Left ventricle myocardium superior (tissue), 1 donor: ENCODE data around the gene ECHS1. TPM values are rescaled to one million over a fixed set of nuclear protein-coding genes. Genes with fewer than 3 reads are reported as not detected.

Source experiments
- ATAC-seq: fragments of 200-7000 bp; cut with Tn5 transposase; one replicate; pipeline ENCODE4 v1.9.1; 2020; ENCODE audit warnings: mild to moderate bottlenecking, moderate library complexity
- DNase-seq: peaks from one replicate; pipeline ENCODE4 v3.0.0-alpha.2; 2020
- intact Hi-C: fragments of 100-400 bp; cut with micrococcal nuclease; formaldehyde crosslinking; loops from one replicate; pipeline ENCODE4 v1.11.0; 2022
- total RNA-seq: library from RNA; stranded (reverse); fragmentation: NEBNext Ultra II Directional; extraction: Animal tissue kit (Norgen Biotek cat#: 25700); gene quantifications from one replicate; pipeline ENCODE4 v1.2.1, GENCODE V29; 2021
- donor health status: DM: no; HTN: yes; CAD: no; lungs with severe emphysema.

Gene ECHS1
- total RNA-seq, 1 donor from 2014 or later, result 226 TPM

- DNase-seq, result no peak
- ATAC-seq, result no peak
- intact Hi-C loops, result no loop called here
Measured at GRCh38 chr10:133350283-133350949, 22.7 kb downstream of the ECHS1 start.

DNA sequence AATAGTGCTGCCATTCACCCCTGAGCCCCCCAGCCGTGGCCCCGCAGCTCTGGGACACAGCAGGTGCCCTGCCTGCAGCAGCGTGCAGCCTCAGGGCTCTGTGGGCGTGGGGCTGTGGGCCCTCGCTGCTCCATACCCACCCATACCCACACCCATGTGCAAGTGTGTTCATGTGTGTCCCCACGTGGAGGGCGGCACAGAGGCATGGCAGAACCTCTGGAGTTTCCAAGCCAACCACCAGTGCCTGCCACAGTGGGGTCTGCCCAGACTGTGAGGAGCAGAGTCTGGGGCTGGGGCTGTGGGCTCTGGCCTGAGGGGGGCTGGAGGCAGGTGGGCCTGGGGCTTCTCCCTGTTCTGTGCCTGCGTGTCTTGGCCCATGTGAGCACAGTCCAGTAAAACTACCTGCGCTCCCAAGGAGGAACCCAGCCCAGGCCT, 23.6 kb downstream of the ECHS1 start:
- intact Hi-C loops, result no loop called here
- ATAC-seq, result no peak

DNA sequence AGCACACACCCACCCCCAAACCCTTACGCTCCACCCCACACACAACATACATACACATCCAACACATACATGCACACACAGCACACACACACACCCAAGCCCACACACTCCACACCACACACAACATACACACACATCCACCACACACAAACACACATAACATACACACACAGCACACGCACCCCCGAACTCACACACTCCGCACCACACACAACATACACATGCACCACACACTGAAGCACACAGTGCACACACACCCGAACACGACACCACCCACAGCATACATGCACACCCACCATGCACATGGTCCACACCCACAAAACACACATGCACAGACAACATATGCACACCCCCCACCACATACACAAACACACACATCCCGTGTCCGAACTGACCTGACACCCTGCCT, 24.0 kb downstream of the ECHS1 start:
- intact Hi-C loops, result no loop called here
- DNase-seq (no peak), ATAC-seq (no peak)

More for the DNA sequence above, 23.6 kb downstream of the ECHS1 start:
- DNase-seq, result no peak

DNA sequence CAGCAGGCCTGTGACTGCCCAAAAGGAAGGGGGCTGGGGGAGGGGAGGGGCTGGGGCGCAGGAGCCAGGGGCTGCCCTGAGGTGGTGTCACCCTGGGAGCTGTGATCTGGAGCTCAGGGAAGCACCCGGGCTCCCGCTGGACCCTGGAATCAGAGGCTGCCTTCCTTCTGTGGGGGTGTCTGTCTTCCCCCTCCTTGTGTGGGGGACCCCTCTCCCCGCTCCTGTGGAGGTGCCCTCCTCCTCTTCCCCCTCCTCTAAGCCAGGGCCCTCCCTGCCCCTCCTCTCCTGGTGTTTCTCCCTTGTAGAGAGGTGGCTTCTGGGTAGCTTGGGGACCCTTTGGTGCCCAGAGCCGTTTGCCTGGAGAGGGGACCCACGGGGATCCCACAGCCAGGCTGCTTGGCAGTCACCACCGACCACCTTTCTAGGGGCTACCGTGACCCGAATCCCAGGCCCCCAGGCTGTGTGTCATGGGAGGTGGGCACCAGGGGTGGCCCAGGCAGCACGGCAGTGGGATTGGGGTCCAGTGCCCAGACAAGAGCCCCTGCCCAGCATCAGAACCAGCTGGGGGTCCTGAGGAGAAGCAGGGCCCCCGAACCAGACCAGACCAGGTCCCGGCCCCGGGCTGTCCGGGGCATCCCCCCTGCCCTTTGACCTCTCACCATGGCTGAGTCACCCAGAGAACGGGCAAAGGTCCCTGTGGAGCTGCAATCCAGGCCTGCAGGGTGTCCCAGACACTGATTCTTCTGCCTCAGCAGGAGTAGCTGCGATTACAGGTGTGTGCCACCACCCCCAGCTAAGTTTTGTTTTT, 25.2 kb downstream of the ECHS1 start:
- no peak for DNase-seq
- intact Hi-C loops, result no loop called here
- no peak for ATAC-seq

DNA sequence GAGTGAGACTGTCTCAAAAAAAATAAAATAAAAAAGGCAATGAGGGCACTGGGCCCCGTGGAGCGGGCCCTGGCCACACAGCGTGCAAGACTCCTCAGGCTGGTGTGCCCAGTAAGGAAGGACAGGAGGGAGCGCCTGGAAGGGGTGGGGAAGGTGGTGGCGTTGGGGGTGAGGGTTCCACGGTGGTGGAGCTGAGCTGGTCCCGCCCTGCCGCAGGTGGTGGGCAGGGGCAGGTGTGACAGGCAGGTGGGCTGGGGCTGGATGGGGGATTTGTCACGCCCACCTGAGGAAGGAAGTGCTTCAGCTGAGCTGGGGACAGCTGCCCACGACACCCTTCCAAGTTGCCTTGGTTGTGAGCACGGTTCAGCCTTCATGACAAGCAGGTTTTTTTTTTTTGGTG, 26.7 kb downstream of the ECHS1 start:
- no peak for DNase-seq
- intact Hi-C loops, result no loop called here
- no peak for ATAC-seq

DNA sequence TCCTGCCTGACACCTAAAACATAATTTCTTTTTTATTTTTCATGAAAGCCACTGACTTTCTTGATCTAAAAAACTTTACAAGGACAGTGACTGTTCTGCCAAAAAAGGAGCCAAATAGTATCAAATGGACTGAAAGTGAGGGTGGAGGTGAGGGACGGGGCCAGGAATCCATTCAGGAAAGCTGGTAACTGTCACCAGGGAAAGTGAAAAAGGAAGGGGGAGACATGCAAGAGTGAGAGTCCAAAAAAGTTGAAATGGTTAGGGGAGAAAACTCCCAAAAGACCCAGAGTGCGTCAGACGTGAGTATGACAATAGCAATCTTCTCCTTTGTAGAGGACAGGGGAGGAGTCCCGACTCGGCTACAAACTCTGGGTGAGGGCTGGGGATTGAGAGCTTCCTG, 28.9 kb downstream of the ECHS1 start:
- DNase-seq (no peak), ATAC-seq (no peak)
- intact Hi-C loops, result no loop called here

DNA sequence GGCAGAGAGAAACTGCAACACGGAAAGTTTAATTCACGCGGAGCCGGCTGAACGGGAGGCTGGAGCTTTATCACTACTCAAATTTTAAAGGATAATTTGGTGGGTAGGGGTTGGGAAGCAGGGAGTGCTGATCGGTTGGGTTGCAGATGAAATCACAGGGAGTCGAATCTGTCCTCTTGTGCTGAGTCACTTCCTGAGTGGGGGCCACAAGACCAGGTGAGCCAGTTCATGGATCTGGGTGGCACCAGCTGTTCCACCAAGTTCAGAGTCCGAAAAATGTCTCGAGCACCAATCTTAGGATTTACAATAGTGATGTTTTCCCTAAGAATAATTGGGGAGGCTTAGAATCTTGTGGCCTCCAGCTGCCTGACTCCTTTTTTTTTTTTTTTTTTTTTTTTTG, 29.6 kb downstream of the ECHS1 start:
- no peak for ATAC-seq
- intact Hi-C loops, result no loop called here
- no peak for DNase-seq

DNA sequence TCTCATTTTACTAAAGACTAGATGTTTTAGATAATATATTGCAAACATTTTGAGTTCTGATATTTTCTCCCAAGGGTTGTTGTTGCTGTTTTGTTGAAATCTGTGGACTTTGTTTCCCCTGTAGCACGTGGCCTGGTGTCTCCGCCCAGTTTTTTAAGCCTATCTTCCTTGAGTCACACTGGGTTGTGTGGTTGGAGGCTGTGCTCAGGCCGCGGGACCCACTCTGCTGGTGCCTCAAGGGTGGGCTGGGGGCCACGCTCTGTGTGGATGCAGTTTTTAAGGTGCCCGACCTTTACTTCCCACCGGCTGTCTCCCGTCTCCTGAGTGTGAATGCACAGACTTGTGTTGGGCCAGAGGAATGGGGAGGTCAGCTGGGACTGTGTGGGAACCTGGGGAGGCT, 30.2 kb downstream of the ECHS1 start:
- ATAC-seq (no peak), DNase-seq (no peak)
- intact Hi-C loops, result no loop called here

- DNase-seq (no peak), ATAC-seq (no peak)
- intact Hi-C loops, result no loop called here
Measured at GRCh38 chr10:133341983-133342382, 31.2 kb downstream of the ECHS1 start.

DNA sequence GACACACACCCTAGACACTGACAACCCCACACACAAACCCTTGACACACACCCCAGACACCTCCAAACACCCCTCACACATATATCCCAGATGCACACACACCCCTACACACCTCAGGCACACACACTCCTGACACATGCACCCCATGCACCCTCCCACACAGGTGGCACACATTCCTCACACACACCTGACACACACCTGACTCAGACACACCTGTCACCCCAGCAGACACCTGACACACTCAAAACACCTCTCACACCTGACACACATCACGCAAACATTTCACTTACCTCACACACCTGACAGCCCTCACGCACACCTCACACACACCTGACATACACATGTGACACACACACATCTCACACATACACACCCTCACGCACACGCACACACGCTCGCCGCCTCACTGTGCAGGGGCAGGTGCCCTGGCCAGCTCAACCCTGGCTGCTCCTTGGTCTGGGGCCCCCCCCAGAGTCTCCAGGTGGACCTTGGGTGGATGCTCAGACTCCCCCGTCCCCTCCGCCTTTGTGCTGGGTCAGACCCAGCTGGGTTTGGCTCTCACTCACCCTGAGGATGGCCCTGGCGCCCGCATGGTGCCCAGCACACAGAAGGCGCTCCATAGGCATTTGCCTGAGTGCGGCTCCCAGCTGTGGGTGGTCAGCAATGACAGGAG, 33.3 kb downstream of the ECHS1 start:
- intact Hi-C loops, result no loop called here
- ATAC-seq (no peak), DNase-seq (no peak)

DNA sequence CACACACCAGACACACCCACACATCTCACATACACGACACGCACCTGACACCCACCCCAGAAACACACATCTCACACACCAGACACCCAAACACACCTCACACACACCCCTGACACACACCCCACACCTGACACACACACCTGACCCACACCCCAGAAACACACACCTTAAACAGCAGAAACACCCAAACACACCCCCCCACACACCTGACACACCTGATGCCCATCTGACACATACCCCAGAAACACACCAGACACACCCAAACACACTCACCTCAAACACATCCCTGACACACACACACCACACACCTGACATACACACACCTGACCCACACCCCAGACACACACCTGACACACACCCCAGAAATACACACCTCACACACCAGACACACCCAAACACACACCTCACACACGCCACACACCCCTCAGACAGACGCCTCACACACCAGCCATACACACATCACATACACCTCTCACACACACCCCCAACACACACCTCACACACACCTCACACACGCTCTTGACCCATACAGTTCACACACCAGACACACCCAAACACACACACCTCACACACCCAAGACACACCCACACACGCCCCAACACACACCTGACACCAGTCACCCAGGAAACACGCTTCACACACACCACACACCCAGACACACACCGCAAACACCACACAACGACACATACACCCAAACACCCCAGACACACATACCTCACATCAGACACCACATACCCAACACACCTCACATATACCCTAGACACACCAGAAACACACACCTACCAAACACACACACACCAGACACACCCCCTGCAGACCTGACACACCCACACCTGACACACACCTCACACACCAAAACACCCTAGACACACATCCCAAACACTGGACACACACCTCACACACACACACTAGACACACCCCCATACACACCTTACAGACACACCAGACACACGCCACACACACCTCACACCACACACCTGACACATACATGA, 34.8 kb downstream of the ECHS1 start:
- intact Hi-C loops, result no loop called here
- DNase-seq (no peak), ATAC-seq (no peak)

- intact Hi-C loops, result no loop called here
- DNase-seq (no peak), ATAC-seq (no peak)
Measured at GRCh38 chr10:133337370-133337725, 35.8 kb downstream of the ECHS1 start.

DNA sequence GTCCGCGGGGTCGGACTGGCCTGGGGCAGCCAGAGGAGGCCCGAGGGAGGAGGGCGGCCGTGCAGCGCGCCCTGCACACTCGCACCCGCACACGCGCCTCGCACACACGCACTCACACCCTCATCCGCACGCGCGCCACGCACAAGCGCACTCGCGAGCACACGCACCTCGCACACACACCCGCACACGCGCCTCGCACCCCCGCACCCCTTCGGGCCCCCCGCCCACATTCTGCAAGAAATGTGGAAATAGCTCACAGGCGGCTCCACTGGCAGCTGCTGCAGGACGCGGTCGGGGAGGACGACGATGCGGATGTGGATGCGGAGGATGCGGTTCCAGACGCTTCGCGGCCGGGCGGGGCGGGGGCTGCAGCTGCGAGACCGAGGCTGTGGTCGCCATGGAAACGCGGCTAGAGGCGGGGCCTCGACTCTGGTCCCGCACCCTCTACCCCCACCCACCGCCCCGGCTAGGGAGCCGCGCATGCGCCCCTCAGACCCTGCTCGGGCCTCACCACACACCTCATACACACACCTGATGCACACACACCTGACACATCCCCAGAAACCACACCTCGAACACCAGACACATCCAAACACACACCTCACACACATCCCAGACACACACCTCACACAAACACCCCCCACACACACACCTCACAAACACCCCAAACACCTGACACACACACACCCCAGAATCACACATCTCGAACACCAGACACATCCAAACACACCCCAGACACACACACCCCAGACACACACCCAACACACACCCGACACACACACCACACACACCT, 36.4 kb downstream of the ECHS1 start, which contains the start of gene CALY:
Gene CALY (minus strand): TSS at position 320 of the 793 bp plus-strand sequence. CDS start 7,907 bp downstream, outside the sequence.
- ATAC-seq (peak; percentile 11), DNase-seq (no peak)
- intact Hi-C loops, result no loop called here

GRCh38 chr10:133336118-133336576, 37.0 kb downstream of the ECHS1 start:
- intact Hi-C loops, result no loop called here
- ATAC-seq (no peak), DNase-seq (no peak)

- DNase-seq, result peak; percentile 69
- peak; percentile 27 for ATAC-seq
- intact Hi-C loops, result no loop called here
Measured at GRCh38 chr10:133335246-133336117, 37.7 kb downstream of the ECHS1 start.

- intact Hi-C loops, result no loop called here
- ATAC-seq (peak; percentile 19), DNase-seq (no peak)
Measured at GRCh38 chr10:133334503-133335245, 38.5 kb downstream of the ECHS1 start.
